Measurements from ENCODE around the gene PTPN12. TPM values are rescaled to one million over a fixed set of nuclear protein-coding genes. Genes with fewer than 3 reads are reported as not detected.
A peak's percentile ranks its signal among the peaks of the same experiment; 100 is the strongest.
"Not testable (repeated sequence)": the region's sequence is repeated elsewhere in the genome, so short reads cannot be mapped to it uniquely, and the experiment has no call there.

The PTPN12 gene
- total and polyA plus RNA-seq, 2 donors = 24.9 to 79.1 TPM

- no peak for DNase-seq (ENCODE audit: low read depth in 6 of 9, low spot score in 9 of 9)
- Histone ChIP-seq H3K4me3 (ENCODE audit: low read length in 2 of 2) (no peak overlapping the region), H3K4me1 (ENCODE audit: control insufficient read depth in 2 of 2, insufficient read depth in 2 of 2, low read length in 2 of 2) (no peaks in the 10 kb centered on the region), H3K27me3 (ENCODE audit: control insufficient read depth in 2 of 2, insufficient read depth in 1 of 2, low read length in 1 of 2) (no peaks in the 10 kb centered on the region), H3K9me3 (ENCODE audit: control insufficient read depth in 2 of 2, insufficient read depth in 1 of 2, low read length in 1 of 2) (no peaks in the 10 kb centered on the region), H3K36me3 (ENCODE audit: control insufficient read depth in 2 of 2, insufficient read depth in 2 of 2, low read length in 1 of 2) (no peaks in the 10 kb centered on the region), H3K27ac (ENCODE audit: low read depth in 1 of 2, low read length in 1 of 2) (no peak overlapping the region)
- 96% methylated on average over 3 of the region's 3 CpGs for WGBS
Observed at GRCh38 chr7:77516085-77516484, 21.0 kb upstream of the PTPN12 start.

DNA sequence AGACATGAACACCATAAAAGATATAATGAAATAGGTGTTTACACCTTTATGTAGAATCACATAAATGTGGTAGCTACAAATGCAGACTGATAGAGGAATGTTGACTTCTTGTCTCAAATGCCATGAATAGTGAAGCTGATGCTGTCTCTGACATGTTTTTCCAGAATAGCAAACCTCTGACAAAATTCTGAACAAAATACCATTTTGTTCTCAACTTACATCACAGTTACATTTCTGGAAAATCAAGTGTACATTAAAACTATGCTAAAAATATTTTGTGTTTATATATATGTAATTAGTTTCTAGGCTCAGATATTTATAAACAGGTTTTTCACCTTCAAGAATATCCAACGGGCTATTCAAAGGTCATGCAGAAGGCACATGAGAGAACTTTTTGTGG, 16.8 kb upstream of the PTPN12 start:
- H3K36me3 ChIP-seq (ENCODE audit: control insufficient read depth in 2 of 2, insufficient read depth in 2 of 2, low read length in 1 of 2) = no peaks in the 10 kb centered on the region
- H3K4me3 ChIP-seq (ENCODE audit: low read length in 2 of 2) = no peak overlapping the region
- 97% methylated on average over 1 of the region's 1 CpG for WGBS
- no peaks in the 10 kb centered on the region for H3K9me3 ChIP-seq (ENCODE audit: control insufficient read depth in 2 of 2, insufficient read depth in 1 of 2, low read length in 1 of 2)
- no peaks in the 10 kb centered on the region for H3K4me1 ChIP-seq (ENCODE audit: control insufficient read depth in 2 of 2, insufficient read depth in 2 of 2, low read length in 2 of 2)
- DNase-seq (ENCODE audit: low read depth in 6 of 9, low spot score in 9 of 9) = no peak
- no peaks in the 10 kb centered on the region for H3K27me3 ChIP-seq (ENCODE audit: control insufficient read depth in 2 of 2, insufficient read depth in 1 of 2, low read length in 1 of 2)
- H3K27ac ChIP-seq (ENCODE audit: low read depth in 1 of 2, low read length in 1 of 2) = no peak overlapping the region

- not testable (repeated sequence) for H3K36me3 ChIP-seq (ENCODE audit: control insufficient read depth in 2 of 2, insufficient read depth in 2 of 2, low read length in 1 of 2); DNase-seq (ENCODE audit: low read depth in 6 of 9, low spot score in 9 of 9); H3K4me1 ChIP-seq (ENCODE audit: control insufficient read depth in 2 of 2, insufficient read depth in 2 of 2, low read length in 2 of 2); H3K27me3 ChIP-seq (ENCODE audit: control insufficient read depth in 2 of 2, insufficient read depth in 1 of 2, low read length in 1 of 2); H3K9me3 ChIP-seq (ENCODE audit: control insufficient read depth in 2 of 2, insufficient read depth in 1 of 2, low read length in 1 of 2); H3K27ac ChIP-seq (ENCODE audit: low read depth in 1 of 2, low read length in 1 of 2); H3K4me3 ChIP-seq (ENCODE audit: low read length in 2 of 2)
- 99% methylated on average over 5 of the region's 5 CpGs for WGBS
Observed at GRCh38 chr7:77521537-77521936, 15.6 kb upstream of the PTPN12 start.

GRCh38 chr7:77524731-77525130, 12.4 kb upstream of the PTPN12 start:
- H3K27me3 ChIP-seq (ENCODE audit: control insufficient read depth in 2 of 2, insufficient read depth in 1 of 2, low read length in 1 of 2) = no peaks in the 10 kb centered on the region
- H3K9me3 ChIP-seq (ENCODE audit: control insufficient read depth in 2 of 2, insufficient read depth in 1 of 2, low read length in 1 of 2) = no peaks in the 10 kb centered on the region
- peaks cover 0 to 8% of the 10 kb centered on the region in 2 donors for H3K4me1 ChIP-seq (ENCODE audit: control insufficient read depth in 2 of 2, insufficient read depth in 2 of 2, low read length in 2 of 2)
- no peak for DNase-seq (ENCODE audit: low read depth in 6 of 9, low spot score in 9 of 9)
- no peak overlapping the region for H3K4me3 ChIP-seq (ENCODE audit: low read length in 2 of 2)
- no peaks in the 10 kb centered on the region for H3K36me3 ChIP-seq (ENCODE audit: control insufficient read depth in 2 of 2, insufficient read depth in 2 of 2, low read length in 1 of 2)
- H3K27ac ChIP-seq (ENCODE audit: low read depth in 1 of 2, low read length in 1 of 2) = no peak overlapping the region

GRCh38 chr7:77525231-77525630, 11.9 kb upstream of the PTPN12 start:
- H3K4me1 ChIP-seq (ENCODE audit: control insufficient read depth in 2 of 2, insufficient read depth in 2 of 2, low read length in 2 of 2) = peaks cover 0 to 11% of the 10 kb centered on the region in 2 donors
- no peak overlapping the region for H3K4me3 ChIP-seq (ENCODE audit: low read length in 2 of 2)
- H3K27me3 ChIP-seq (ENCODE audit: control insufficient read depth in 2 of 2, insufficient read depth in 1 of 2, low read length in 1 of 2) = no peaks in the 10 kb centered on the region
- H3K9me3 ChIP-seq (ENCODE audit: control insufficient read depth in 2 of 2, insufficient read depth in 1 of 2, low read length in 1 of 2) = no peaks in the 10 kb centered on the region
- DNase-seq (ENCODE audit: low read depth in 6 of 9, low spot score in 9 of 9) = no peak
- no peaks in the 10 kb centered on the region for H3K36me3 ChIP-seq (ENCODE audit: control insufficient read depth in 2 of 2, insufficient read depth in 2 of 2, low read length in 1 of 2)
- no peak overlapping the region for H3K27ac ChIP-seq (ENCODE audit: low read depth in 1 of 2, low read length in 1 of 2)
- WGBS = 98% methylated on average over 2 of the region's 2 CpGs

- Histone ChIP-seq H3K4me1 (ENCODE audit: control insufficient read depth in 2 of 2, insufficient read depth in 2 of 2, low read length in 2 of 2) (peaks cover 0 to 11% of the 10 kb centered on the region in 2 donors), H3K9me3 (ENCODE audit: control insufficient read depth in 2 of 2, insufficient read depth in 1 of 2, low read length in 1 of 2) (no peaks in the 10 kb centered on the region), H3K27me3 (ENCODE audit: control insufficient read depth in 2 of 2, insufficient read depth in 1 of 2, low read length in 1 of 2) (no peaks in the 10 kb centered on the region), H3K4me3 (ENCODE audit: low read length in 2 of 2) (no peak overlapping the region), H3K36me3 (ENCODE audit: control insufficient read depth in 2 of 2, insufficient read depth in 2 of 2, low read length in 1 of 2) (no peaks in the 10 kb centered on the region), H3K27ac (ENCODE audit: low read depth in 1 of 2, low read length in 1 of 2) (no peak overlapping the region)
- no peak for DNase-seq (ENCODE audit: low read depth in 6 of 9, low spot score in 9 of 9)
Observed at GRCh38 chr7:77528368-77528767, 8.7 kb upstream of the PTPN12 start.

- Histone ChIP-seq H3K27ac (ENCODE audit: low read depth in 1 of 2, low read length in 1 of 2) (peak overlapping the region in 1 of 2 donors; percentile 53), H3K9me3 (ENCODE audit: control insufficient read depth in 2 of 2, insufficient read depth in 1 of 2, low read length in 1 of 2) (no peaks in the 10 kb centered on the region), H3K27me3 (ENCODE audit: control insufficient read depth in 2 of 2, insufficient read depth in 1 of 2, low read length in 1 of 2) (no peaks in the 10 kb centered on the region), H3K4me1 (ENCODE audit: control insufficient read depth in 2 of 2, insufficient read depth in 2 of 2, low read length in 2 of 2) (peaks cover 0 to 11% of the 10 kb centered on the region in 2 donors), H3K36me3 (ENCODE audit: control insufficient read depth in 2 of 2, insufficient read depth in 2 of 2, low read length in 1 of 2) (no peaks in the 10 kb centered on the region), H3K4me3 (ENCODE audit: low read length in 2 of 2) (no peak overlapping the region)
- 82% methylated on average over 4 of the region's 4 CpGs for WGBS
- DNase-seq (ENCODE audit: low read depth in 6 of 9, low spot score in 9 of 9) = peak in 5 of 9 donors; percentile 23 to 58 (median 34)
Observed at GRCh38 chr7:77529279-77529678, 7.8 kb upstream of the PTPN12 start.

- no peaks in the 10 kb centered on the region for H3K36me3 ChIP-seq (ENCODE audit: control insufficient read depth in 2 of 2, insufficient read depth in 2 of 2, low read length in 1 of 2)
- no peak for DNase-seq (ENCODE audit: low read depth in 6 of 9, low spot score in 9 of 9)
- no peaks in the 10 kb centered on the region for H3K9me3 ChIP-seq (ENCODE audit: control insufficient read depth in 2 of 2, insufficient read depth in 1 of 2, low read length in 1 of 2)
- H3K27ac ChIP-seq (ENCODE audit: low read depth in 1 of 2, low read length in 1 of 2) = no peak overlapping the region
- no peaks in the 10 kb centered on the region for H3K27me3 ChIP-seq (ENCODE audit: control insufficient read depth in 2 of 2, insufficient read depth in 1 of 2, low read length in 1 of 2)
- peaks cover 0 to 14% of the 10 kb centered on the region in 2 donors for H3K4me1 ChIP-seq (ENCODE audit: control insufficient read depth in 2 of 2, insufficient read depth in 2 of 2, low read length in 2 of 2)
- WGBS = 11% methylated on average over 2 of the region's 2 CpGs
- no peak overlapping the region for H3K4me3 ChIP-seq (ENCODE audit: low read length in 2 of 2)
Observed at GRCh38 chr7:77531038-77531437, 6.1 kb upstream of the PTPN12 start.

GRCh38 chr7:77532247-77532646, 4.8 kb upstream of the PTPN12 start:
- H3K27me3 ChIP-seq (ENCODE audit: control insufficient read depth in 2 of 2, insufficient read depth in 1 of 2, low read length in 1 of 2) = no peaks in the 10 kb centered on the region
- H3K36me3 ChIP-seq (ENCODE audit: control insufficient read depth in 2 of 2, insufficient read depth in 2 of 2, low read length in 1 of 2) = no peaks in the 10 kb centered on the region
- no peaks in the 10 kb centered on the region for H3K9me3 ChIP-seq (ENCODE audit: control insufficient read depth in 2 of 2, insufficient read depth in 1 of 2, low read length in 1 of 2)
- H3K27ac ChIP-seq (ENCODE audit: low read depth in 1 of 2, low read length in 1 of 2) = no peak overlapping the region
- H3K4me1 ChIP-seq (ENCODE audit: control insufficient read depth in 2 of 2, insufficient read depth in 2 of 2, low read length in 2 of 2) = peaks cover 0 to 18% of the 10 kb centered on the region in 2 donors
- DNase-seq (ENCODE audit: low read depth in 6 of 9, low spot score in 9 of 9) = no peak
- WGBS = 92% methylated on average over 5 of the region's 5 CpGs
- no peak overlapping the region for H3K4me3 ChIP-seq (ENCODE audit: low read length in 2 of 2)

DNA sequence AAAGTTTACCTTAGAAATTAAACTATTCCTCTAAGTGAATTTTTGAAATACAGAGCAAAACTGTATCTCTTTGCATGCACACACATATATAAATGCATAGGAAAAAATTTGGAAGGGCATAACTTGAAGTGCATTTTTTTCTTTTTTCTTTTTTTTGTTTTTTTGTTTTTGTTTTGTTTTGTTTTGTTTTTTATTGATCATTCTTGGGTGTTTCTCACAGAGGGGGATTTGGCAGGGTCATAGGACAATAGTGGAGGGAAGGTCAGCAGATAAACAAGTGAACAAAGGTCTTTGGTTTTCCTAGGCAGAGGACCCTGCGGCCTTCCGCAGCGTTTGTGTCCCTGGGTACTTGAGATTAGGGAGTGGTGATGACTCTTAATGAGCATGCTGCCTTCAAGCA, 4.4 kb upstream of the PTPN12 start:
- 100% methylated on average over 3 of the region's 3 CpGs for WGBS
- DNase-seq (ENCODE audit: low read depth in 6 of 9, low spot score in 9 of 9); H3K4me3 ChIP-seq (ENCODE audit: low read length in 2 of 2); H3K36me3 ChIP-seq (ENCODE audit: control insufficient read depth in 2 of 2, insufficient read depth in 2 of 2, low read length in 1 of 2); H3K27ac ChIP-seq (ENCODE audit: low read depth in 1 of 2, low read length in 1 of 2); H3K9me3 ChIP-seq (ENCODE audit: control insufficient read depth in 2 of 2, insufficient read depth in 1 of 2, low read length in 1 of 2); H3K27me3 ChIP-seq (ENCODE audit: control insufficient read depth in 2 of 2, insufficient read depth in 1 of 2, low read length in 1 of 2): not testable (repeated sequence)
- H3K4me1 ChIP-seq (ENCODE audit: control insufficient read depth in 2 of 2, insufficient read depth in 2 of 2, low read length in 2 of 2) = peaks cover 0 to 18% of the 10 kb centered on the region in 2 donors

Data from thymus (tissue), 11 donors.